Measurements from ENCODE around the gene TNFRSF8. TPM values are rescaled to one million over a fixed set of nuclear protein-coding genes. Genes with fewer than 3 reads are reported as not detected.
A peak's percentile ranks its signal among the peaks of the same experiment; 100 is the strongest.

TNFRSF8 gene
- total RNA-seq, 2 experiments from 2014 or later = 1.5 to 1.8 TPM

GRCh38 chr1:12056331-12056841 is 6.7 kb upstream of the TNFRSF8 start:
- no peaks in the 10 kb centered on the region for H3K9me3 Mint-ChIP-seq
- ChIA-PET POLR2A (interaction anchor here (1.6 to 6.4 kb wide), 6 partner anchors 9 to 148 kb away, joined by 6 to 40 read pairs (median 16); no protein-coding TSS in a partner anchor), CTCF (interaction anchor here (0.8 to 1.6 kb wide), 3 partner anchors 11 to 121 kb away, joined by 3 to 5 read pairs (median 3); no protein-coding TSS in a partner anchor)
- ATAC-seq (peak; percentile 10), DNase-seq (peak; percentile 34)
- no peak overlapping the region for H3K4me3 Mint-ChIP-seq
- peaks cover 64% of the 10 kb centered on the region for H3K4me1 Mint-ChIP-seq (ENCODE audit: low read depth)
- intact Hi-C loops (cut with micrococcal nuclease) = no loop called here
- peaks cover 9% of the 10 kb centered on the region for H3K27me3 Mint-ChIP-seq
- H3K27ac Mint-ChIP-seq = no peak overlapping the region
- H3K36me3 Mint-ChIP-seq (ENCODE audit: low read depth) = no peaks in the 10 kb centered on the region
- TF ChIP-seq CTCF (IDR thresholded peaks at IDR 0.05) = no peak

DNA sequence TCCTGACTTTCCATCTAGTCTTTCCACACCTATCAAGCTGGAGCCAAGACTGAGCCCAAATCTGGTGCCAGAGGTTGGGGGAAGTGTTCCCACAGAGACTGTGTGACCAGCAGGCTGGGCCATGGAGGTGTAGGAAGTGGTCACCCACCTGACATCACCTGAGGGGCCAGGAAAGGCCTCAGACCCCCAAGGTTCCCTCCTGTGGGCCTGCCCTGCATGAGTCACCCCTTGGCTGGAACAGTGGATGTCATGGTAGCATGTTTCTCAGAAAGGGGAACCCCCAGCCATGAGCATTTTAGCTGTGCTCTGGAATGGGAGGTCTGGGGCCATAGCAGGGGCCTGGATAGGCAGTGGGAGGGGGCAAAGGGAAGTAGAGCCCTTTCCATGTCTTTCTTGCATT is 5.7 kb upstream of the TNFRSF8 start:
- POLR2A ChIA-PET = interaction anchor here (0.8 to 5.0 kb wide), 7 partner anchors 8 to 149 kb away, joined by 3 to 40 read pairs (median 10); no protein-coding TSS in a partner anchor
- Mint-ChIP-seq H3K4me3 (no peak overlapping the region), H3K36me3 (ENCODE audit: low read depth) (no peaks in the 10 kb centered on the region)

DNA sequence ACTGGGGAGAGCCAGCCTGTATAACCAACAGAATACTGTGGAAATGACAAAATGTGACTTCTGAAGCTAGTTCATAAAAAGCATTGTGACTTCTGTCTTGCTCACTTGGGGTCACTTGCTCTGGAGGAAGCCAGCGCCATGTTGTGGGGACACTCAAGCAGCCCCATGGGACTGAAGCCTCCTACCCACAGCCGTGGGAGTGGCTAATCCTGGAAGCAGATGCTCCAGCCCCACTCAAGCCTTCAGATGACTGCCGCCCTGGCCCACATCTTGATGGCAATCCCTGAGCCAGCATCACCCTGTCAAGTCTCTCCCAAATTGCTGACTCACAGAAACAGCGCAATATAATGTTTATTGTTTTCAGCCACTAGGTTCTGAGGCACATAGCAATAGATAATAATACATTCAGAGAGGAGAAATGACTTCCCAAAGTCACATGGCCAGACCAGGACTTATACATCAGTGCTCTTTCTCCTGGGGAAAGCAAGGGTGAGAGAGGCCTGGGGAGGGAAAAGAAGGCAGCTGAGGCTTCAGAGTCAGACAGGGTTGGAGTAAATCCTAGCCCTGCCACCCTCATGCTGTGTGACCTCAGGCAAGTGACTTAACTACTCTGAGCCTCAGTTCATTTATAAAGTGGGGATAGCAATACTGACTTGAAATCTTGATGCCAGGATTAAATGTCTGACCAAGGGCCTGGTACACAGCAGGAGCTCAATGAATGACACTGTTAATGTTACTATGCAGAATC is 5.0 kb upstream of the TNFRSF8 start:
- ChIA-PET CTCF (interaction anchor here (1.4 kb wide), 1 partner anchor 119 kb away, joined by 3 read pairs; no protein-coding TSS in a partner anchor), POLR2A (interaction anchor here (1.2 to 5.0 kb wide), 6 partner anchors 7 to 150 kb away, joined by 3 to 40 read pairs (median 12); no protein-coding TSS in a partner anchor)
- Mint-ChIP-seq H3K27ac (no peak overlapping the region), H3K4me1 (ENCODE audit: low read depth) (peaks cover 56% of the 10 kb centered on the region), H3K27me3 (peaks cover 19% of the 10 kb centered on the region), H3K4me3 (no peak overlapping the region), H3K36me3 (ENCODE audit: low read depth) (no peaks in the 10 kb centered on the region), H3K9me3 (no peaks in the 10 kb centered on the region)
- TF ChIP-seq CTCF (IDR thresholded peaks at IDR 0.05) = no peak
- DNase-seq (no peak), ATAC-seq (no peak)
- intact Hi-C loops (cut with micrococcal nuclease) = no loop called here

More for the DNA sequence above, 5.7 kb upstream of the TNFRSF8 start:
- ATAC-seq (peak; percentile 78), DNase-seq (peak; percentile 81)
- peaks cover 57% of the 10 kb centered on the region for H3K4me1 Mint-ChIP-seq (ENCODE audit: low read depth)
- H3K27ac Mint-ChIP-seq = no peak overlapping the region
- peaks cover 17% of the 10 kb centered on the region for H3K27me3 Mint-ChIP-seq
- intact Hi-C loops (cut with micrococcal nuclease) = no loop called here
- CTCF ChIA-PET = interaction anchor here (0.8 to 1.6 kb wide), 3 partner anchors 12 to 120 kb away, joined by 3 to 5 read pairs (median 3); no protein-coding TSS in a partner anchor
- no peak for TF ChIP-seq CTCF (IDR thresholded peaks at IDR 0.05)
- no peaks in the 10 kb centered on the region for H3K9me3 Mint-ChIP-seq

DNA sequence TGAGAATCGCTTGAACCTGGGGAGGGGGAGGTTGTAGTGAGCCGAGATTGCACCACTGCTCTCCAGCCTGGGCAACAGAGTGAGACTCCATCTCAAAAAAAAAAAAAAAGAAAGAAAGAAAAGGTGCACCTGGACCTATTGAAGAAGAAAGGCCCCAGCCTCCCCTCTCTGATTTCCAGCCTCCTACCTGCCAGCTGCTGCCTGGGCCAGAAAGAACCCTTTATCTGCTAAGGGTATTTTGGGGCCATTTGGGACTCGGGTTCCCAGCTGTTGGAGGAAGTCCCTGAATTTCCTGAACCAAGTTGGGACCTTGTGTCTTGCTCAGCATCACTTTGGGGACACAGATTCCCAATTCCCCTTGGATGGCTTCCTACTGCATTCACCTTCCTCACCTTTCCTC is 3.9 kb upstream of the TNFRSF8 start:
- no peak overlapping the region for H3K27ac Mint-ChIP-seq
- ChIA-PET CTCF (interaction anchor here (0.8 to 1.8 kb wide), 2 partner anchors 20 to 21 kb away, joined by 3 to 5 read pairs; no protein-coding TSS in a partner anchor), POLR2A (interaction anchor here (0.6 to 5.0 kb wide), 5 partner anchors 8 to 442 kb away, joined by 3 to 40 read pairs (median 15); no protein-coding TSS in a partner anchor)
- no peak for TF ChIP-seq CTCF (IDR thresholded peaks at IDR 0.05)
- H3K9me3 Mint-ChIP-seq = no peaks in the 10 kb centered on the region
- ATAC-seq = no peak
- no peak for DNase-seq
- H3K4me3 Mint-ChIP-seq = no peak overlapping the region
- H3K4me1 Mint-ChIP-seq (ENCODE audit: low read depth) = peaks cover 57% of the 10 kb centered on the region
- peaks cover 28% of the 10 kb centered on the region for H3K27me3 Mint-ChIP-seq
- H3K36me3 Mint-ChIP-seq (ENCODE audit: low read depth) = no peaks in the 10 kb centered on the region
- intact Hi-C loops (cut with micrococcal nuclease) = no loop called here
